GM12878 (cell line): ENCODE data around the gene RFPL1. TPM values are rescaled to one million over a fixed set of nuclear protein-coding genes. Genes with fewer than 3 reads are reported as not detected.

ENCODE experiments used
- ATF7 ChIP-seq: fragments of 450-650 bp; IDR thresholded peaks from 2 replicates; pipeline ENCODE4 v1.6.1; 2016; ENCODE audit warnings: low read depth, mild to moderate bottlenecking
- NFYA ChIP-seq: IDR thresholded peaks from 2 replicates; pipeline ENCODE4 v1.6.1; 2011; ENCODE audit warnings: low read depth, mild to moderate bottlenecking, low read length, improper control_type of control experiment, borderline replicate concordance
- polyA plus RNA-seq, 11 experiments: library from polyadenylated mRNA; depleted of rRNA in 4 of 11; unstranded in 6 of 11; stranded (reverse) in 5 of 11; fragments of >200 nt; fragmentation: Nextera tagmentation in 4 of 11; fragmentation: Illumina TruSeq in 1 of 11; extraction: Ambion mirVana in 4 of 11; extraction: Trizol in 1 of 11; gene quantifications; 1 replicate in 1 of 11; 2 replicates in 10 of 11; pipeline versions ENCODE4 v1.2.1 to v1.2.3, GENCODE V29; 2011 to 2016; ENCODE audit warnings: inconsistent platforms in 2 of 11, missing spikeins in 2 of 11, low read depth in 1 of 11
- small RNA-seq: library from RNA; depleted of rRNA; stranded (forward); fragments of <200 nt; gene quantifications from one replicate; pipeline ENCODE3, GENCODE V24; 2014
- total RNA-seq, 4 experiments: library from RNA; depleted of rRNA in 3 of 4; stranded (reverse); fragments of >200 nt in 3 of 4; fragmentation: Illumina TruSeq in 1 of 4; extraction: Trizol in 1 of 4; gene quantifications; 2 replicates each; pipeline versions ENCODE4 v1.2.1 to v1.2.3, GENCODE V29; 2013 to 2021

RFPL1 gene
- total and polyA plus RNA-seq, 10 of the 15 experiments (the other 5 are each of a cell fraction or from before 2014, with no cell fraction given): 0.13 TPM; not detected in 9

GRCh38 chr22:29491012-29491411 lies 52.6 kb downstream of the RFPL1 start (continued):
- no peak for TF ChIP-seq ATF7
- no peak for TF ChIP-seq NFYA
- TF ChIP-seq, all 136 proteins: peak for 0

Small RNA genes lying within 50 kb of the gene (small RNA-seq; reads per million reads assigned to genes)
- not detected for gene AC000041.1

Other genes starting within 250 kb of the RFPL1 start
Only the 7 nearest of the 10 such genes appear.
- not detected in 2 replicates for gene GAS2L1, start 131.9 kb upstream of the RFPL1 start, total RNA-seq (2014; rRNA removed)
- not detected in 2 replicates for gene GAS2L1, start 131.9 kb upstream of the RFPL1 start, total RNA-seq (2014; rRNA removed; fragmentation: Illumina TruSeq; extraction: Trizol)
- gene GAS2L1, start 131.9 kb upstream of the RFPL1 start, total RNA-seq (2021): 0.13 and 0.43 TPM in 2 replicates
- not detected in 2 replicates for gene GAS2L1, start 131.9 kb upstream of the RFPL1 start, polyA plus RNA-seq (2011; rRNA removed)
- gene GAS2L1, start 131.9 kb upstream of the RFPL1 start, polyA plus RNA-seq (2014; fragmentation: Illumina TruSeq; extraction: Trizol): not detected in 2 replicates
- gene GAS2L1, start 131.9 kb upstream of the RFPL1 start, polyA plus RNA-seq (2014; fragmentation: Nextera tagmentation; extraction: Ambion mirVana): not detected
- 0.03 and 0.06 TPM in 2 replicates for gene GAS2L1, start 131.9 kb upstream of the RFPL1 start, polyA plus RNA-seq (2014; rRNA removed)
- not detected for gene GAS2L1, start 131.9 kb upstream of the RFPL1 start, polyA plus RNA-seq (2016; fragmentation: Nextera tagmentation; extraction: Ambion mirVana)
- gene RASL10A, start 122.9 kb upstream of the RFPL1 start, total RNA-seq (2014; rRNA removed): 0.27 TPM in 1 of 2 replicates, not detected in the other
- gene RASL10A, start 122.9 kb upstream of the RFPL1 start, total RNA-seq (2014; rRNA removed; fragmentation: Illumina TruSeq; extraction: Trizol): not detected in 2 replicates
- 0.32 and 0.46 TPM in 2 replicates for gene RASL10A, start 122.9 kb upstream of the RFPL1 start, total RNA-seq (2021)
- 0.12 TPM in 1 of 2 replicates, not detected in the other for gene RASL10A, start 122.9 kb upstream of the RFPL1 start, polyA plus RNA-seq (2011; rRNA removed)
- gene RASL10A, start 122.9 kb upstream of the RFPL1 start, polyA plus RNA-seq (2014; fragmentation: Illumina TruSeq; extraction: Trizol): not detected in 2 replicates
- not detected for gene RASL10A, start 122.9 kb upstream of the RFPL1 start, polyA plus RNA-seq (2014; fragmentation: Nextera tagmentation; extraction: Ambion mirVana)
- gene RASL10A, start 122.9 kb upstream of the RFPL1 start, polyA plus RNA-seq (2014; rRNA removed): not detected in 2 replicates
- under 1 TPM; 0.17 to 0.24 TPM for gene RASL10A, start 122.9 kb upstream of the RFPL1 start, polyA plus RNA-seq (2016; fragmentation: Nextera tagmentation; extraction: Ambion mirVana)
- 73.0 and 90.1 TPM in 2 replicates for gene AP1B1, start 50.0 kb upstream of the RFPL1 start, total RNA-seq (2014; rRNA removed)
- 30.0 and 36.1 TPM in 2 replicates for gene AP1B1, start 50.0 kb upstream of the RFPL1 start, total RNA-seq (2014; rRNA removed; fragmentation: Illumina TruSeq; extraction: Trizol)
- 87.6 and 91.5 TPM in 2 replicates for gene AP1B1, start 50.0 kb upstream of the RFPL1 start, total RNA-seq (2021)
- 32.2 and 59.4 TPM in 2 replicates for gene AP1B1, start 50.0 kb upstream of the RFPL1 start, polyA plus RNA-seq (2011; rRNA removed)
- 21.4 and 56.1 TPM in 2 replicates for gene AP1B1, start 50.0 kb upstream of the RFPL1 start, polyA plus RNA-seq (2014; fragmentation: Illumina TruSeq; extraction: Trizol)
- 1 to 10 TPM; 2.1 to 5.0 TPM for gene AP1B1, start 50.0 kb upstream of the RFPL1 start, polyA plus RNA-seq (2014; fragmentation: Nextera tagmentation; extraction: Ambion mirVana)
- 54.9 and 66.6 TPM in 2 replicates for gene AP1B1, start 50.0 kb upstream of the RFPL1 start, polyA plus RNA-seq (2014; rRNA removed)
- 10 to 100 TPM; 89.1 to 98.6 TPM for gene AP1B1, start 50.0 kb upstream of the RFPL1 start, polyA plus RNA-seq (2016; fragmentation: Nextera tagmentation; extraction: Ambion mirVana)
- 0.06 TPM in 1 of 2 replicates, not detected in the other for gene NEFH, start 41.6 kb downstream of the RFPL1 start, total RNA-seq (2014; rRNA removed)
- gene NEFH, start 41.6 kb downstream of the RFPL1 start, total RNA-seq (2014; rRNA removed; fragmentation: Illumina TruSeq; extraction: Trizol): 0.09 and 0.14 TPM in 2 replicates
- 0.11 and 0.13 TPM in 2 replicates for gene NEFH, start 41.6 kb downstream of the RFPL1 start, total RNA-seq (2021)
- gene NEFH, start 41.6 kb downstream of the RFPL1 start, polyA plus RNA-seq (2011; rRNA removed): 0.07 and 0.10 TPM in 2 replicates
- gene NEFH, start 41.6 kb downstream of the RFPL1 start, polyA plus RNA-seq (2014; fragmentation: Illumina TruSeq; extraction: Trizol): 0.25 and 0.40 TPM in 2 replicates
- under 1 TPM; 0.02 to 0.03 TPM for gene NEFH, start 41.6 kb downstream of the RFPL1 start, polyA plus RNA-seq (2014; fragmentation: Nextera tagmentation; extraction: Ambion mirVana)
- gene NEFH, start 41.6 kb downstream of the RFPL1 start, polyA plus RNA-seq (2014; rRNA removed): 0.05 and 0.23 TPM in 2 replicates
- under 1 TPM; 0.09 to 0.16 TPM for gene NEFH, start 41.6 kb downstream of the RFPL1 start, polyA plus RNA-seq (2016; fragmentation: Nextera tagmentation; extraction: Ambion mirVana)
- 33.9 and 36.2 TPM in 2 replicates for gene THOC5, start 115.2 kb downstream of the RFPL1 start, total RNA-seq (2014; rRNA removed)
- 28.3 and 29.1 TPM in 2 replicates for gene THOC5, start 115.2 kb downstream of the RFPL1 start, total RNA-seq (2014; rRNA removed; fragmentation: Illumina TruSeq; extraction: Trizol)
- 40.9 and 44.9 TPM in 2 replicates for gene THOC5, start 115.2 kb downstream of the RFPL1 start, total RNA-seq (2021)
- gene THOC5, start 115.2 kb downstream of the RFPL1 start, polyA plus RNA-seq (2011; rRNA removed): 40.4 and 44.9 TPM in 2 replicates
- gene THOC5, start 115.2 kb downstream of the RFPL1 start, polyA plus RNA-seq (2014; fragmentation: Illumina TruSeq; extraction: Trizol): 30.5 and 35.1 TPM in 2 replicates
- 10 to 100 TPM; 20.9 to 40.9 TPM for gene THOC5, start 115.2 kb downstream of the RFPL1 start, polyA plus RNA-seq (2014; fragmentation: Nextera tagmentation; extraction: Ambion mirVana)
- gene THOC5, start 115.2 kb downstream of the RFPL1 start, polyA plus RNA-seq (2014; rRNA removed): 27.7 and 29.9 TPM in 2 replicates
- gene THOC5, start 115.2 kb downstream of the RFPL1 start, polyA plus RNA-seq (2016; fragmentation: Nextera tagmentation; extraction: Ambion mirVana): 10 to 100 TPM; 31.4 TPM
- 90.5 and 96.5 TPM in 2 replicates for gene NIPSNAP1, start 142.5 kb downstream of the RFPL1 start, total RNA-seq (2014; rRNA removed)
- 69.9 and 70.2 TPM in 2 replicates for gene NIPSNAP1, start 142.5 kb downstream of the RFPL1 start, total RNA-seq (2014; rRNA removed; fragmentation: Illumina TruSeq; extraction: Trizol)
- gene NIPSNAP1, start 142.5 kb downstream of the RFPL1 start, total RNA-seq (2021): 77.1 and 85.5 TPM in 2 replicates
- gene NIPSNAP1, start 142.5 kb downstream of the RFPL1 start, polyA plus RNA-seq (2011; rRNA removed): 62.1 and 70.2 TPM in 2 replicates
- gene NIPSNAP1, start 142.5 kb downstream of the RFPL1 start, polyA plus RNA-seq (2014; fragmentation: Illumina TruSeq; extraction: Trizol): 94.1 and 99.7 TPM in 2 replicates
- gene NIPSNAP1, start 142.5 kb downstream of the RFPL1 start, polyA plus RNA-seq (2014; fragmentation: Nextera tagmentation; extraction: Ambion mirVana): 10 to 100 TPM; 27.1 to 38.5 TPM
- 84.0 and 86.5 TPM in 2 replicates for gene NIPSNAP1, start 142.5 kb downstream of the RFPL1 start, polyA plus RNA-seq (2014; rRNA removed)
- 10 to 100 TPM; 79.6 TPM for gene NIPSNAP1, start 142.5 kb downstream of the RFPL1 start, polyA plus RNA-seq (2016; fragmentation: Nextera tagmentation; extraction: Ambion mirVana)
- 32.0 and 33.9 TPM in 2 replicates for gene NF2, start 165.1 kb downstream of the RFPL1 start, total RNA-seq (2014; rRNA removed)
- 24.6 and 24.8 TPM in 2 replicates for gene NF2, start 165.1 kb downstream of the RFPL1 start, total RNA-seq (2014; rRNA removed; fragmentation: Illumina TruSeq; extraction: Trizol)
- 44.3 and 49.8 TPM in 2 replicates for gene NF2, start 165.1 kb downstream of the RFPL1 start, total RNA-seq (2021)
- gene NF2, start 165.1 kb downstream of the RFPL1 start, polyA plus RNA-seq (2011; rRNA removed): 20.4 and 22.5 TPM in 2 replicates
- 14.3 and 14.7 TPM in 2 replicates for gene NF2, start 165.1 kb downstream of the RFPL1 start, polyA plus RNA-seq (2014; fragmentation: Illumina TruSeq; extraction: Trizol)
- gene NF2, start 165.1 kb downstream of the RFPL1 start, polyA plus RNA-seq (2014; fragmentation: Nextera tagmentation; extraction: Ambion mirVana): 1 to 10 TPM; 2.2 to 3.0 TPM
- 17.4 and 20.6 TPM in 2 replicates for gene NF2, start 165.1 kb downstream of the RFPL1 start, polyA plus RNA-seq (2014; rRNA removed)
- 10 to 100 TPM; 24.8 to 24.9 TPM for gene NF2, start 165.1 kb downstream of the RFPL1 start, polyA plus RNA-seq (2016; fragmentation: Nextera tagmentation; extraction: Ambion mirVana)